ENCODE results near the gene KLHDC2.
"Not testable (repeated sequence)": the region's sequence is repeated elsewhere in the genome, so short reads cannot be mapped to it uniquely, and the experiment has no call there.

The KLHDC2 gene

DNA sequence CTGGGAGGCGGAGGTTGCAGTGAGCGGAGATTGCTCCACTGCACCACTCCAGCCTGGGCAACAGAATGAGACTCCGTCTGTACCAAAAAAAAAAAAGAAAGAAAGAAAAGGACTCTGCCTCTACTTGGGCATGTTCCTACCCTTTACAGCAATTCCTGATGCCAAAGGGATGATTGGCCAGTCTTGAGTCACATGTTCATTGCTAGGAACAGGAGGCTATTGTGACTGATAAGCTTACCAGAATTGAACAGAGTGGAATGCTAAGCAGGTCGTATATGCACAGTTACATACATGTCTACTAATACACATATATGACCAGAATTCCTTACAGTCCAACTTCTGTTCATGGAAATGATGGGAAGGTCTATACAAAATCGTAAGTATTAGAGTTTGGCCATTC, 40.8 kb upstream of the KLHDC2 start:
- no peak overlapping the region for H3K27ac ChIP-seq (ENCODE audit: low read length, poor library complexity, severe bottlenecking)
- H3K36me3 ChIP-seq (ENCODE audit: control insufficient read depth in 1 of 2, insufficient read depth in 2 of 2, low read depth in 1 of 2, low read length in 2 of 2) = peaks cover 0 to 60% of the 10 kb centered on the region in 2 experiments
- H3K18ac ChIP-seq (ENCODE audit: low read depth in 1 of 2, low read length in 2 of 2) = no peak overlapping the region
- H4K91ac ChIP-seq (ENCODE audit: low read length) = no peak overlapping the region
- no peak overlapping the region for H3K14ac ChIP-seq (ENCODE audit: low read length in 2 of 2)
- 100% methylated on average over 1 of the region's 5 CpGs for WGBS
- H3K9ac ChIP-seq (ENCODE audit: low read length) = no peak overlapping the region
- H3K4me2 ChIP-seq (ENCODE audit: low read length, poor library complexity, severe bottlenecking) = no peak overlapping the region
- no peaks in the 10 kb centered on the region for H3K4me1 ChIP-seq (ENCODE audit: control insufficient read depth, insufficient read depth, low read depth, low read length)
- H3K9me3 ChIP-seq (ENCODE audit: control insufficient read depth, low read length) = no peaks in the 10 kb centered on the region
- no peak overlapping the region for H2BK5ac ChIP-seq (ENCODE audit: low read depth, low read length, poor library complexity, severe bottlenecking)
- no peaks in the 10 kb centered on the region for H3K79me1 ChIP-seq (replicated peaks; ENCODE audit: low read length, poor library complexity, severe bottlenecking)
- no peak overlapping the region for H2AK5ac ChIP-seq (ENCODE audit: low read length, severe bottlenecking)
- no peak for DNase-seq
- H2AFZ ChIP-seq (ENCODE audit: low read depth, low read length) = no peak overlapping the region
- no peak overlapping the region for H3K23ac ChIP-seq (ENCODE audit: low read length in 2 of 2)
- H3K27me3 ChIP-seq (ENCODE audit: control insufficient read depth in 1 of 2, insufficient read depth in 1 of 2, low read length in 2 of 2) = no peaks in the 10 kb centered on the region
- H2BK12ac ChIP-seq (ENCODE audit: low read length in 2 of 2) = no peak overlapping the region
- H2BK15ac ChIP-seq (ENCODE audit: low read depth, poor library complexity, severe bottlenecking) = no peak overlapping the region
- H2BK120ac ChIP-seq (ENCODE audit: low read depth, low read length) = no peak overlapping the region
- H4K8ac ChIP-seq (ENCODE audit: low read length) = no peak overlapping the region
- no peak overlapping the region for H3K4me3 ChIP-seq (ENCODE audit: insufficient read depth in 1 of 2, low read depth in 1 of 2, low read length in 2 of 2)
- no peak overlapping the region for H3K4ac ChIP-seq (ENCODE audit: low read depth in 1 of 2, low read length in 2 of 2)

DNA sequence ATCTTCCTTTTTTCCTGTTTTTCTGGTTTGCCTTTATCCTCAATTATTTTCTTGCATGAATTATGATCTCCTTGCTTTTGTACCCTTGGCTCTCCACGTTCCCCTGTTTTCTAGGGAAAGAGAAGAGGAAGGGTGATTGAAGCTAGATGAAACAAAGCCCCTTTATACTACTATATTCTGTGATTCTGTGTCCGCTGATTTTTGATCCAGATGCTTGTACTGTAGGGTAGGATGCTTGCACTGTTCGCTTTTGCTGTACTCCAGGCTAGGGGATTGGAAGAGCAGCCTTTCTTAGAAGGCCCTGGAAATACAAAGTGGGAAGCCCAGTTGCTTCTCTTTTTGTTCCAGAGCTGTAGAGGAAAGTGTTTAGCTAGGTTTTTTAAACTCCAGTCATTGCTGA, 35.1 kb upstream of the KLHDC2 start:
- no peak overlapping the region for H3K14ac ChIP-seq (ENCODE audit: low read length in 2 of 2)
- H3K9me3 ChIP-seq (ENCODE audit: control insufficient read depth, low read length) = no peaks in the 10 kb centered on the region
- no peak overlapping the region for H2AFZ ChIP-seq (ENCODE audit: low read depth, low read length)
- H3K4me2 ChIP-seq (ENCODE audit: low read length, poor library complexity, severe bottlenecking) = no peak overlapping the region
- H4K91ac ChIP-seq (ENCODE audit: low read length) = no peak overlapping the region
- H3K18ac ChIP-seq (ENCODE audit: low read depth in 1 of 2, low read length in 2 of 2) = no peak overlapping the region
- no peaks in the 10 kb centered on the region for H3K4me1 ChIP-seq (ENCODE audit: control insufficient read depth, insufficient read depth, low read depth, low read length)
- H3K4me3 ChIP-seq (ENCODE audit: insufficient read depth in 1 of 2, low read depth in 1 of 2, low read length in 2 of 2) = no peak overlapping the region
- no peak overlapping the region for H3K9ac ChIP-seq (ENCODE audit: low read length)
- peaks cover 0 to 50% of the 10 kb centered on the region in 2 experiments for H3K36me3 ChIP-seq (ENCODE audit: control insufficient read depth in 1 of 2, insufficient read depth in 2 of 2, low read depth in 1 of 2, low read length in 2 of 2)
- H3K79me1 ChIP-seq (replicated peaks; ENCODE audit: low read length, poor library complexity, severe bottlenecking) = no peaks in the 10 kb centered on the region
- no peaks in the 10 kb centered on the region for H3K27me3 ChIP-seq (ENCODE audit: control insufficient read depth in 1 of 2, insufficient read depth in 1 of 2, low read length in 2 of 2)
- no peak overlapping the region for H2BK5ac ChIP-seq (ENCODE audit: low read depth, low read length, poor library complexity, severe bottlenecking)
- 98% methylated on average over 2 of the region's 3 CpGs for WGBS
- H3K23ac ChIP-seq (ENCODE audit: low read length in 2 of 2) = no peak overlapping the region
- no peak overlapping the region for H2BK15ac ChIP-seq (ENCODE audit: low read depth, poor library complexity, severe bottlenecking)
- no peak overlapping the region for H2BK12ac ChIP-seq (ENCODE audit: low read length in 2 of 2)
- H4K8ac ChIP-seq (ENCODE audit: low read length) = no peak overlapping the region
- no peak overlapping the region for H2BK120ac ChIP-seq (ENCODE audit: low read depth, low read length)
- H2AK5ac ChIP-seq (ENCODE audit: low read length, severe bottlenecking) = no peak overlapping the region
- no peak overlapping the region for H3K27ac ChIP-seq (ENCODE audit: low read length, poor library complexity, severe bottlenecking)
- H3K4ac ChIP-seq (ENCODE audit: low read depth in 1 of 2, low read length in 2 of 2) = no peak overlapping the region
- DNase-seq = no peak

DNA sequence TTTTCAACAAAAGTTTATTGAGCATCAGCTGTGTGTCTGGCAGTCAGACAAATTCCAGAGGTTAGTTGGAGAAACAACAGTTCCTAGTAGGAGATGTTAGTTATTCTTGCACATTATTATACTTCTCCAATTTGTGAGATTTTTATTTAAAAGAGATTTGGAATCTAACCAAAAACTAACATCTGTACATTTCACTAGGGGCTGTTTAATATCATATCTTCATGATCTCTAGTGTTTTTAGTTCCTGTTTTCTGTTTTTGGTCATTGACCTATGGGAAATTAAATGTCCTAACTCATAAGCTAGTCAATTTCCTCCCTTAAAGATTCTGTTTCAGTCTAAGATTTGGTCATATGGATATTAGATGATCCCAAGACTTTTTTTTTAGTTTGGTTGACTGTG, 34.1 kb upstream of the KLHDC2 start:
- H2AFZ ChIP-seq (ENCODE audit: low read depth, low read length) = no peak overlapping the region
- no peaks in the 10 kb centered on the region for H3K9me3 ChIP-seq (ENCODE audit: control insufficient read depth, low read length)
- H3K27me3 ChIP-seq (ENCODE audit: control insufficient read depth in 1 of 2, insufficient read depth in 1 of 2, low read length in 2 of 2) = no peaks in the 10 kb centered on the region
- no peak overlapping the region for H3K14ac ChIP-seq (ENCODE audit: low read length in 2 of 2)
- no peak for DNase-seq
- no peak overlapping the region for H4K91ac ChIP-seq (ENCODE audit: low read length)
- H3K4me2 ChIP-seq (ENCODE audit: low read length, poor library complexity, severe bottlenecking) = no peak overlapping the region
- H3K23ac ChIP-seq (ENCODE audit: low read length in 2 of 2) = no peak overlapping the region
- H3K4me1 ChIP-seq (ENCODE audit: control insufficient read depth, insufficient read depth, low read depth, low read length) = no peaks in the 10 kb centered on the region
- H3K27ac ChIP-seq (ENCODE audit: low read length, poor library complexity, severe bottlenecking) = no peak overlapping the region
- no peak overlapping the region for H2BK5ac ChIP-seq (ENCODE audit: low read depth, low read length, poor library complexity, severe bottlenecking)
- H3K9ac ChIP-seq (ENCODE audit: low read length) = no peak overlapping the region
- H3K36me3 ChIP-seq (ENCODE audit: control insufficient read depth in 1 of 2, insufficient read depth in 2 of 2, low read depth in 1 of 2, low read length in 2 of 2) = peaks cover 0 to 47% of the 10 kb centered on the region in 2 experiments
- no peak overlapping the region for H4K8ac ChIP-seq (ENCODE audit: low read length)
- H2BK15ac ChIP-seq (ENCODE audit: low read depth, poor library complexity, severe bottlenecking) = no peak overlapping the region
- no peak overlapping the region for H2AK5ac ChIP-seq (ENCODE audit: low read length, severe bottlenecking)
- no peak overlapping the region for H2BK12ac ChIP-seq (ENCODE audit: low read length in 2 of 2)
- H3K4me3 ChIP-seq (ENCODE audit: insufficient read depth in 1 of 2, low read depth in 1 of 2, low read length in 2 of 2) = no peak overlapping the region
- H3K79me1 ChIP-seq (replicated peaks; ENCODE audit: low read length, poor library complexity, severe bottlenecking) = no peaks in the 10 kb centered on the region
- H2BK120ac ChIP-seq (ENCODE audit: low read depth, low read length) = no peak overlapping the region
- H3K18ac ChIP-seq (ENCODE audit: low read depth in 1 of 2, low read length in 2 of 2) = no peak overlapping the region
- H3K4ac ChIP-seq (ENCODE audit: low read depth in 1 of 2, low read length in 2 of 2) = no peak overlapping the region

- H4K8ac ChIP-seq (ENCODE audit: low read length); H3K79me1 ChIP-seq (replicated peaks; ENCODE audit: low read length, poor library complexity, severe bottlenecking); H2BK12ac ChIP-seq (ENCODE audit: low read length in 2 of 2); H2BK5ac ChIP-seq (ENCODE audit: low read depth, low read length, poor library complexity, severe bottlenecking); H3K4me1 ChIP-seq (ENCODE audit: control insufficient read depth, insufficient read depth, low read depth, low read length); H3K4me3 ChIP-seq (ENCODE audit: insufficient read depth in 1 of 2, low read depth in 1 of 2, low read length in 2 of 2); H3K4me2 ChIP-seq (ENCODE audit: low read length, poor library complexity, severe bottlenecking); H3K14ac ChIP-seq (ENCODE audit: low read length in 2 of 2); H3K9me3 ChIP-seq (ENCODE audit: control insufficient read depth, low read length); H3K18ac ChIP-seq (ENCODE audit: low read depth in 1 of 2, low read length in 2 of 2); H2AK5ac ChIP-seq (ENCODE audit: low read length, severe bottlenecking); H2BK15ac ChIP-seq (ENCODE audit: low read depth, poor library complexity, severe bottlenecking); H3K4ac ChIP-seq (ENCODE audit: low read depth in 1 of 2, low read length in 2 of 2); H3K27me3 ChIP-seq (ENCODE audit: control insufficient read depth in 1 of 2, insufficient read depth in 1 of 2, low read length in 2 of 2); H3K23ac ChIP-seq (ENCODE audit: low read length in 2 of 2); H2AFZ ChIP-seq (ENCODE audit: low read depth, low read length); H3K9ac ChIP-seq (ENCODE audit: low read length); H4K91ac ChIP-seq (ENCODE audit: low read length); H2BK120ac ChIP-seq (ENCODE audit: low read depth, low read length); DNase-seq; H3K27ac ChIP-seq (ENCODE audit: low read length, poor library complexity, severe bottlenecking): not testable (repeated sequence)
- H3K36me3 ChIP-seq (ENCODE audit: control insufficient read depth in 1 of 2, insufficient read depth in 2 of 2, low read depth in 1 of 2, low read length in 2 of 2) = peaks cover 0 to 39% of the 10 kb centered on the region in 2 experiments
- 87% methylated on average over 4 of the region's 4 CpGs for WGBS
Observed at GRCh38 chr14:49735669-49736068, 32.3 kb upstream of the KLHDC2 start.

Data from mesenchymal stem cell (in vitro differentiated cells and primary cell).